ENCODE results near the gene KRT16. TPM values are rescaled to one million over a fixed set of nuclear protein-coding genes. Genes with fewer than 3 reads are reported as not detected.
A peak's percentile ranks its signal among the peaks of the same experiment; 100 is the strongest.

KRT16 gene
- polyA plus RNA-seq, 3 donors = not detected

DNA sequence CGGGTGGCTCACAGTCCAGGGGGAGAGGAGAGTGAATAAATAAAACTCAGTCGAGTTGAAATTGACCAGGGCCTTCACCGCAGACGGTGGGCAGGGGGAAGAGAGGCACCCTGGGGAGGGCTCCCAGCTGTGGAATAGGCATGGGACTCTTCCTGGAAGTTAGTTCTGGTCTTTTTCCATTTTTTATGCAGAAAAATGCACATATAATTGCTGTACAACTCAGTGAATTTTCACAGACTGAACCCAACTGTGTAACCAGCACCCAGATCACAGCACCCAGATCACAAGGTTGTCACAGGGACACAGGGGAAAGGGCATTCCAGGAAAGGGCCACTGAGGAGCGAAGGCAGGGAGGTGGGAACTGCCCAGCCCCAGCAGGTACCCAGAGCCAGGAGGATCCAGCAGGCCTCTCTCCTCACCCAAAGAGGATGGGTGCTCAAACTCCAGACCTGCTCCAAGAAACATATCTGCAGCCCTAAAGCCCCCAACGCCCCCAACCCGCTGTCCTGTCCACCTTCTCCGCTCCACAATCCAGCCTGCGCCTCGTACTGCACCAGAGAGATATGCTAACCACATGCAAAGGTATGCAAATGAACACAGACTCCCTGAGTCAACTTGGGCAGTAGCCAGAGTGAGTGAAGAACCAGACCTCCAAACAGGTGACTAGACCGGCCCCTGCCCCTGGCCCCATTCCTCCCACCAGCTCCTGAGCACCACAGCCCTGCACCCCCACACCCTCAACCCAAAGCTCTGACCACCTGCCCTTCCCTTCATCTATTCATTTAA is 47.1 kb upstream of the KRT16 start:
- DNase-seq = no peak
- no peaks in the 10 kb centered on the region for H3K4me1 ChIP-seq (ENCODE audit: control insufficient read depth in 1 of 2, insufficient read depth in 2 of 2, low read length in 2 of 2)
- peaks cover 0 to 2% (median 0%) of the 10 kb centered on the region in 7 donors for H3K9me3 Mint-ChIP-seq
- no peaks in the 10 kb centered on the region for H3K79me2 ChIP-seq (ENCODE audit: insufficient read depth, low read length)
- 94% methylated on average over 9 of the region's 11 CpGs for WGBS (ENCODE audit: insufficient coverage)
- no peak overlapping the region for H3K9ac ChIP-seq (ENCODE audit: insufficient read depth, low read length, poor library complexity, severe bottlenecking)
- no peak overlapping the region for H3K27ac ChIP-seq (ENCODE audit: low read depth in 1 of 2, low read length in 2 of 2)
- no peaks in the 10 kb centered on the region for H3K36me3 ChIP-seq (replicated peaks in 1 of 2; ENCODE audit: control insufficient read depth in 1 of 2, insufficient read depth in 2 of 2, low read length in 2 of 2)
- TF ChIP-seq, protein P1, sequence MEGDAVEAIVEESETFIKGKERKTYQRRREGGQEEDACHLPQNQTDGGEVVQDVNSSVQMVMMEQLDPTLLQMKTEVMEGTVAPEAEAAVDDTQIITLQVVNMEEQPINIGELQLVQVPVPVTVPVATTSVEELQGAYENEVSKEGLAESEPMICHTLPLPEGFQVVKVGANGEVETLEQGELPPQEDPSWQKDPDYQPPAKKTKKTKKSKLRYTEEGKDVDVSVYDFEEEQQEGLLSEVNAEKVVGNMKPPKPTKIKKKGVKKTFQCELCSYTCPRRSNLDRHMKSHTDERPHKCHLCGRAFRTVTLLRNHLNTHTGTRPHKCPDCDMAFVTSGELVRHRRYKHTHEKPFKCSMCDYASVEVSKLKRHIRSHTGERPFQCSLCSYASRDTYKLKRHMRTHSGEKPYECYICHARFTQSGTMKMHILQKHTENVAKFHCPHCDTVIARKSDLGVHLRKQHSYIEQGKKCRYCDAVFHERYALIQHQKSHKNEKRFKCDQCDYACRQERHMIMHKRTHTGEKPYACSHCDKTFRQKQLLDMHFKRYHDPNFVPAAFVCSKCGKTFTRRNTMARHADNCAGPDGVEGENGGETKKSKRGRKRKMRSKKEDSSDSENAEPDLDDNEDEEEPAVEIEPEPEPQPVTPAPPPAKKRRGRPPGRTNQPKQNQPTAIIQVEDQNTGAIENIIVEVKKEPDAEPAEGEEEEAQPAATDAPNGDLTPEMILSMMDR (IDR thresholded peaks at IDR 0.05) = no peak
- H3K4me2 ChIP-seq (replicated peaks; ENCODE audit: extremely low read depth, low read length, poor library complexity, severe bottlenecking) = no peak overlapping the region
- H3K27ac Mint-ChIP-seq = peak overlapping the region in 3 of 7 donors; percentile 1 to 60 (median 42)
- no peaks in the 10 kb centered on the region for H3K27me3 ChIP-seq (ENCODE audit: control insufficient read depth in 2 of 2, insufficient read depth in 2 of 2, low read length in 2 of 2)
- H3K4me3 ChIP-seq (replicated peaks in 1 of 3; ENCODE audit: low read depth in 2 of 3, low read length in 3 of 3) = no peak overlapping the region
- no peak overlapping the region for H2AFZ ChIP-seq (ENCODE audit: insufficient read depth, low read depth, low read length, poor library complexity, severe bottlenecking)
- H3K4me1 Mint-ChIP-seq = peaks cover 2% of the 10 kb centered on the region
- no peaks in the 10 kb centered on the region for H3K36me3 Mint-ChIP-seq
- H4K20me1 ChIP-seq (ENCODE audit: insufficient read depth, low read length) = no peaks in the 10 kb centered on the region
- H3K27me3 Mint-ChIP-seq (ENCODE audit: low read depth in 3 of 3) = peaks cover 11 to 12% (median 11%) of the 10 kb centered on the region in 3 donors
- no peaks in the 10 kb centered on the region for H3K9me3 ChIP-seq (replicated peaks in 1 of 2; ENCODE audit: control insufficient read depth in 1 of 2, insufficient read depth in 1 of 2, low read length in 2 of 2)
- H3K4me3 Mint-ChIP-seq = no peak overlapping the region
- intact Hi-C loops (cut with micrococcal nuclease) = loop anchor here (5.0 to 10.0 kb wide), 4 partner anchors 112 to 755 kb away; no protein-coding TSS in a partner anchor

- Histone ChIP-seq H3K79me2 (ENCODE audit: insufficient read depth, low read length) (no peaks in the 10 kb centered on the region), H3K36me3 (replicated peaks in 1 of 2; ENCODE audit: control insufficient read depth in 1 of 2, insufficient read depth in 2 of 2, low read length in 2 of 2) (no peaks in the 10 kb centered on the region), H3K27me3 (ENCODE audit: control insufficient read depth in 2 of 2, insufficient read depth in 2 of 2, low read length in 2 of 2) (no peaks in the 10 kb centered on the region), H4K20me1 (ENCODE audit: insufficient read depth, low read length) (no peaks in the 10 kb centered on the region), H3K4me3 (replicated peaks in 1 of 3; ENCODE audit: low read depth in 2 of 3, low read length in 3 of 3) (no peak overlapping the region), H3K4me1 (ENCODE audit: control insufficient read depth in 1 of 2, insufficient read depth in 2 of 2, low read length in 2 of 2) (no peaks in the 10 kb centered on the region), H3K4me2 (replicated peaks; ENCODE audit: extremely low read depth, low read length, poor library complexity, severe bottlenecking) (no peak overlapping the region), H3K27ac (ENCODE audit: low read depth in 1 of 2, low read length in 2 of 2) (no peak overlapping the region), H3K9me3 (replicated peaks in 1 of 2; ENCODE audit: control insufficient read depth in 1 of 2, insufficient read depth in 1 of 2, low read length in 2 of 2) (no peaks in the 10 kb centered on the region), H2AFZ (ENCODE audit: insufficient read depth, low read depth, low read length, poor library complexity, severe bottlenecking) (no peak overlapping the region), H3K9ac (ENCODE audit: insufficient read depth, low read length, poor library complexity, severe bottlenecking) (no peak overlapping the region)
- DNase-seq = no peak
- no peaks in the 10 kb centered on the region for H3K36me3 Mint-ChIP-seq
- TF ChIP-seq, protein P1 (IDR thresholded peaks at IDR 0.05) = no peak
- H3K27ac Mint-ChIP-seq = peak overlapping the region in 1 of 7 donors; percentile 42
- H3K4me3 Mint-ChIP-seq = no peak overlapping the region
- intact Hi-C loops (cut with micrococcal nuclease) = no loop called here
- H3K9me3 Mint-ChIP-seq = peaks cover 0 to 2% (median 0%) of the 10 kb centered on the region in 7 donors
- peaks cover 2% of the 10 kb centered on the region for H3K4me1 Mint-ChIP-seq
- peaks cover 5 to 8% (median 6%) of the 10 kb centered on the region in 3 donors for H3K27me3 Mint-ChIP-seq (ENCODE audit: low read depth in 3 of 3)
- 50% methylated on average over 2 of the region's 5 CpGs for WGBS (ENCODE audit: insufficient coverage)
Observed at GRCh38 chr17:41658846-41659245, 46.3 kb upstream of the KRT16 start.

Measured in CD14-positive monocyte (primary cell).